C4-2B (cell line): ENCODE results near the gene TMED3.

Source experiments
- CTCF ChIP-seq: fragments of 450-650 bp; conservative IDR thresholded peaks from 2 replicates; pipeline ENCODE4 v1.5.1; 2017; ENCODE audit warnings: mild to moderate bottlenecking
- ZFX ChIP-seq: fragments of 450-650 bp; IDR thresholded peaks from 2 replicates; pipeline ENCODE4 v1.6.1; 2017

GRCh38 chr15:79366691-79367090 lies 55.8 kb downstream of the TMED3 start:
- TF ChIP-seq CTCF (no peak), ZFX (no peak)
